Esophagus squamous epithelium (tissue), 4 donors: ENCODE measurements around the gene IRX6.

ENCODE experiments used
- CTCF ChIP-seq, 6 experiments: fragments of 450-650 bp in 4 of 6; fragments of 200-600 bp in 2 of 6; sonication (generic) in 2 of 6; IDR thresholded peaks; one replicate each; pipeline ENCODE4 v1.5.1; 2016 to 2019; ENCODE audit warnings: antibody characterized with exemption in 6 of 6, mild to moderate bottlenecking in 4 of 6, moderate library complexity in 4 of 6
- POLR2A ChIP-seq, 4 donors: fragments of 450-650 bp; IDR thresholded peaks; one replicate each; pipeline ENCODE4 v1.6.1; 2017; ENCODE audit warnings: antibody characterized with exemption in 4 of 4, mild to moderate bottlenecking in 4 of 4, moderate library complexity in 3 of 4

GRCh38 chr16:55346475-55346874, 22.5 kb downstream of the IRX6 start:
- no peak for TF ChIP-seq CTCF (IDR thresholded peaks at IDR 0.05)
- TF ChIP-seq POLR2A (IDR thresholded peaks at IDR 0.05), result no peak
